NB4 (cell line): ENCODE measurements around the gene NDUFAF7.

ENCODE experiments used
- CTCF ChIP-seq: IDR thresholded peaks from one replicate; pipeline ENCODE4 v1.5.1; 2012; ENCODE audit warnings: low read depth, low read length
- MAX ChIP-seq: IDR thresholded peaks from 2 replicates; pipeline ENCODE4 v1.6.1; 2011; ENCODE audit warnings: low read depth, low read length
- MYC ChIP-seq: IDR thresholded peaks from 2 replicates; pipeline ENCODE4 v1.6.1; 2011; ENCODE audit warnings: low read depth, low read length
- POLR2A ChIP-seq: IDR thresholded peaks from 2 replicates; pipeline ENCODE4 v1.6.1; 2011; ENCODE audit warnings: mild to moderate bottlenecking; ENCODE audit not compliant: insufficient read length; ENCODE audit errors: extremely low read depth

- TF ChIP-seq CTCF, result no peak
- no peak for TF ChIP-seq POLR2A
- TF ChIP-seq MAX, result no peak
- no peak for TF ChIP-seq MYC
Measured at GRCh38 chr2:37250869-37251740, 19.6 kb downstream of the NDUFAF7 start.
